Activated T-cell treated with anti-CD3 and anti-CD28 coated beads for 4 hours (primary cell): ENCODE measurements around the gene RPL7L1.

Experiments used
- DNase-seq: peaks from one replicate; pipeline ENCODE4 v3.0.0-alpha.2; 2020

Gene RPL7L1

DNA sequence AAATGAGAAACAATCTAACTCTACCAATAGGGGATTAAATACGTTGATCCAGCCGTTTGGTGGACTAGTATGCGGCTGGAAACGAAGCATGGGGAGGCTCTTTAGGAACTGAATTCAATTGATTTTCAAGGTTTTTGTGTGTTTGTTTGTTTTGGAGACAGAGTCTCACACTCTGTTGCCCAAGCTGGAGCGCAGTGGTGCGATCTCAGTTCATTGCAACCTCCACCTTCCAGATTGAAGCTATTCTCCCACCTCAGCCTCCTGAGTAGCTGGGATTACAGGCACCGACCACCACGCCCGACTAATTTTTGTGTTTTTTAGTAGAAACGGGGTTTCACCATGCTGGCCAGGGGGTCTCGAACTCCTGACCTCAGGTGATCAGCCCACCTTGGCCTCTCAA lies 57.0 kb downstream of the RPL7L1 start:
- DNase-seq = no peak

GRCh38 chr6:42937548-42938427 lies 58.4 kb downstream of the RPL7L1 start:
- no peak for DNase-seq

GRCh38 chr6:42938428-42938796 lies 59.0 kb downstream of the RPL7L1 start:
- DNase-seq = no peak

- no peak for DNase-seq
These were observed 59.8 kb downstream of the RPL7L1 start for GRCh38 chr6:42938987-42939809.
